HCT116 (cell line): ENCODE results near the gene P2RX5. TPM values are rescaled to one million over a fixed set of nuclear protein-coding genes. Genes with fewer than 3 reads are reported as not detected.
"Not testable (repeated sequence)": the region's sequence is repeated elsewhere in the genome, so short reads cannot be mapped to it uniquely, and the experiment has no call there.

Experiments
- ATAC-seq: fragments of 200-7000 bp; cut with Tn5 transposase; 2 replicates; pipeline ENCODE4 v1.9.1; 2020; ENCODE audit warnings: mild to moderate bottlenecking, moderate library complexity
- BruUV-seq: library from RNA; stranded (reverse); fragments of 400-500 nt; replicated peaks from 2 replicates; lab custom pipeline; 2021; lab: Mats Ljungman, UMichigan
- CTCF ChIA-PET: fragments of 300-600 bp; sonication (Branson Sonifier 250); formaldehyde crosslinking; loops from one replicate; lab custom pipeline; 2021; ENCODE audit warnings: antibody characterized with exemption; lab: Charles Lee
- POLR2A ChIA-PET: fragments of 300-600, 350-600 bp; sonication (Branson Sonifier 250); formaldehyde crosslinking; loops from one replicate; lab custom pipeline; 2021; ENCODE audit warnings: antibody characterized with exemption; lab: Charles Lee
- RAD21 ChIA-PET, 2 experiments: fragments of 300-600 bp; sonication (Branson Sonifier 250); formaldehyde crosslinking; loops; one replicate each; lab custom pipeline; 2023; ENCODE audit warnings: low total read pairs in 2 of 2; ENCODE audit not compliant: uncharacterized antibody in 2 of 2, unreplicated experiment in 2 of 2, low non-redundant PET in 1 of 2; lab: Charles Lee
- DNase-seq: peaks from one replicate; pipeline ENCODE4 v3.0.0-alpha.2; 2010; ENCODE audit warnings: low read depth, low spot score
- H2AFZ ChIP-seq: fragments of 200-600 bp; shearing (Covaris generic), sonication (generic); 2 replicates; pipeline ENCODE4 v1.6.1; 2017; ENCODE audit warnings: low read depth, mixed run types, mixed read lengths, antibody characterized with exemption, low read length; ENCODE audit not compliant: poor library complexity, severe bottlenecking
- H3K27ac ChIP-seq: 2 replicates; pipeline ENCODE4 v1.5.1; 2012; ENCODE audit warnings: low read depth, low read length
- H3K27me3 ChIP-seq: fragments of 200-600 bp; sonication (generic); 2 replicates; pipeline ENCODE4 v1.6.1; 2016; ENCODE audit warnings: mixed run types, low read length, mixed read lengths; ENCODE audit not compliant: insufficient read depth
- H3K36me3 ChIP-seq, 2 experiments: fragments of 200-500 bp in 1 of 2; fragments of 200-600 bp in 1 of 2; sonication (Bioruptor generic) in 1 of 2; sonication (generic) in 1 of 2; 2 replicates each; pipeline versions ENCODE4 v1.5.1 to v1.6.1; 2014 to 2016; ENCODE audit warnings: low read length in 2 of 2, inconsistent platforms in 1 of 2, mixed read lengths in 1 of 2, mixed run types in 1 of 2; ENCODE audit not compliant: insufficient read depth in 2 of 2, control insufficient read depth in 1 of 2
- H3K4me1 ChIP-seq, 2 experiments: fragments of 200-600 bp in 1 of 2; sonication (generic) in 1 of 2; 2 replicates each; pipeline versions ENCODE4 v1.5.1 to v1.6.1; 2012 to 2017; ENCODE audit warnings: low read length in 2 of 2, inconsistent platforms in 1 of 2, mild to moderate bottlenecking in 1 of 2, mixed read lengths in 1 of 2, mixed run types in 1 of 2, moderate library complexity in 1 of 2; ENCODE audit not compliant: insufficient read depth in 2 of 2, control insufficient read depth in 1 of 2
- H3K4me2 ChIP-seq: fragments of 200-600 bp; sonication (generic); 2 replicates; pipeline ENCODE4 v1.6.1; 2017; ENCODE audit warnings: mixed run types, low read length, mixed read lengths
- H3K4me3 ChIP-seq, 2 experiments: fragments of 200-600 bp in 1 of 2; sonication (generic) in 1 of 2; replicated peaks in 1 of 2; 2 replicates each; pipeline ENCODE4 v1.5.1; 2011 to 2016; ENCODE audit warnings: low read length in 2 of 2, control low read depth in 1 of 2, low read depth in 1 of 2, mild to moderate bottlenecking in 1 of 2, mixed read lengths in 1 of 2, mixed run types in 1 of 2
- H3K79me2 ChIP-seq: fragments of 200-600 bp; sonication (generic); 2 replicates; pipeline ENCODE4 v1.6.1; 2017; ENCODE audit warnings: mild to moderate bottlenecking, mixed run types, low read length, moderate library complexity, mixed read lengths; ENCODE audit not compliant: insufficient read depth
- H3K9ac ChIP-seq: fragments of 200-600 bp; sonication (generic); 2 replicates; pipeline ENCODE4 v1.6.1; 2016; ENCODE audit warnings: low read length, mixed read lengths
- H3K9me2 ChIP-seq: fragments of 200-600 bp; sonication (generic), shearing (Covaris generic); 2 replicates; pipeline ENCODE4 v1.6.1; 2017; ENCODE audit warnings: mixed run types, mild to moderate bottlenecking, moderate library complexity; ENCODE audit not compliant: insufficient read depth
- H3K9me3 ChIP-seq, 2 experiments: fragments of 200-500 bp in 1 of 2; fragments of 200-600 bp in 1 of 2; sonication (Bioruptor generic) in 1 of 2; sonication (generic) in 1 of 2; 2 replicates each; pipeline ENCODE4 v1.6.1; 2014 to 2017; ENCODE audit warnings: low read length in 2 of 2, mixed read lengths in 2 of 2, inconsistent platforms in 1 of 2, low read depth in 1 of 2, mild to moderate bottlenecking in 1 of 2, mixed run types in 1 of 2, moderate library complexity in 1 of 2; ENCODE audit not compliant: control insufficient read depth in 1 of 2, insufficient read depth in 1 of 2
- H4K20me1 ChIP-seq: fragments of 200-600 bp; sonication (generic), shearing (Covaris generic); 2 replicates; pipeline ENCODE4 v1.6.1; 2017; ENCODE audit warnings: mixed run types, mild to moderate bottlenecking, moderate library complexity; ENCODE audit not compliant: insufficient read depth
- CBX3 ChIP-seq: IDR thresholded peaks from 2 replicates; pipeline ENCODE4 v1.6.1; 2012; ENCODE audit warnings: low read depth
- CEBPB ChIP-seq: IDR thresholded peaks from 2 replicates; pipeline ENCODE4 v1.6.1; 2012; ENCODE audit warnings: low read depth
- CTCF ChIP-seq, 3 experiments: fragments of 200-600 bp in 1 of 3; sonication (generic) in 1 of 3; IDR thresholded peaks in 2 of 3; conservative IDR thresholded peaks in 1 of 3; 2 replicates each; pipeline ENCODE4 v1.5.1; 2012 to 2017; ENCODE audit warnings: low read depth in 2 of 3, low read length in 2 of 3, antibody characterized with exemption in 1 of 3, borderline replicate concordance in 1 of 3, control low read depth in 1 of 3, mild to moderate bottlenecking in 1 of 3, mixed read lengths in 1 of 3, mixed run types in 1 of 3, moderate library complexity in 1 of 3; ENCODE audit not compliant: insufficient read depth in 1 of 3
- EGR1 ChIP-seq: IDR thresholded peaks from 2 replicates; pipeline ENCODE4 v1.6.1; 2012; ENCODE audit warnings: low read depth
- ELF1 ChIP-seq: IDR thresholded peaks from 2 replicates; pipeline ENCODE4 v1.6.1; 2012; ENCODE audit warnings: low read depth, borderline replicate concordance
- EZH2 ChIP-seq: fragments of 200-600 bp; sonication (generic); IDR thresholded peaks from 2 replicates; pipeline ENCODE4 v1.6.1; 2017; ENCODE audit warnings: antibody characterized with exemption, mixed run types
- EZH2phosphoT487 ChIP-seq: fragments of 200-600 bp; IDR thresholded peaks from 2 replicates; pipeline ENCODE4 v1.6.1; 2018; ENCODE audit warnings: antibody characterized with exemption, borderline replicate concordance
- FOSL1 ChIP-seq: IDR thresholded peaks from 2 replicates; pipeline ENCODE4 v1.6.1; 2012; ENCODE audit warnings: low read depth
- JUND ChIP-seq: IDR thresholded peaks from 2 replicates; pipeline ENCODE4 v1.6.1; 2012
- MAX ChIP-seq: IDR thresholded peaks from 2 replicates; pipeline ENCODE4 v1.6.1; 2012
- POLR2A ChIP-seq: IDR thresholded peaks from 2 replicates; pipeline ENCODE4 v1.7.0; 2011; ENCODE audit warnings: borderline replicate concordance; ENCODE audit not compliant: insufficient read depth, insufficient read length; ENCODE audit errors: extremely low read depth
- POLR2AphosphoS5 ChIP-seq: IDR thresholded peaks from 2 replicates; pipeline ENCODE4 v1.6.1; 2011; ENCODE audit warnings: mild to moderate bottlenecking, low read depth, low read length, moderate library complexity
- SIN3A ChIP-seq: IDR thresholded peaks from 2 replicates; pipeline ENCODE4 v1.6.1; 2012; ENCODE audit warnings: low read depth
- SP1 ChIP-seq: IDR thresholded peaks from 2 replicates; pipeline ENCODE4 v1.6.1; 2012; ENCODE audit warnings: low read depth
- TCF7L2 ChIP-seq: IDR thresholded peaks from 2 replicates; pipeline ENCODE4 v1.7.0; 2011; ENCODE audit warnings: borderline replicate concordance, inconsistent platforms; ENCODE audit not compliant: insufficient read depth, insufficient read length; ENCODE audit errors: extremely low read depth
- YY1 ChIP-seq: IDR thresholded peaks from 2 replicates; pipeline ENCODE4 v1.6.1; 2011; ENCODE audit warnings: low read length, low read depth, moderate library complexity, mild to moderate bottlenecking; ENCODE audit not compliant: insufficient replicate concordance; ENCODE audit errors: extremely low read depth
- ZBTB33 ChIP-seq: IDR thresholded peaks from 2 replicates; pipeline ENCODE4 v1.6.1; 2011; ENCODE audit warnings: mild to moderate bottlenecking, low read length, moderate library complexity; ENCODE audit not compliant: insufficient replicate concordance; ENCODE audit errors: extremely low read depth
- ZNF274 ChIP-seq: fragments of 200-500 bp; sonication (Bioruptor generic); IDR thresholded peaks from 2 replicates; pipeline ENCODE4 v1.6.1; 2014; ENCODE audit warnings: mild to moderate bottlenecking, low read depth, low read length, inconsistent platforms
- intact Hi-C: fragments of 100-400 bp; cut with micrococcal nuclease; formaldehyde crosslinking; loops from 2 replicates; pipeline ENCODE4 v1.10.0; 2022
- total RNA-seq: library from RNA; stranded (reverse); gene quantifications from one replicate; pipeline ENCODE4 v1.2.1, GENCODE V29; 2021; ENCODE audit not compliant: unreplicated experiment

The P2RX5 gene
- total RNA-seq, 1 experiment from 2014 or later: 9.0 TPM

- Histone ChIP-seq H3K4me2 (no peak overlapping the region), H4K20me1 (no peaks in the 10 kb centered on the region; the same call in 1 of the 2 replicates), H3K27ac (no peak overlapping the region), H3K4me3 (no peak overlapping the region), H2AFZ (no peak overlapping the region), H3K27me3 (no peaks in the 10 kb centered on the region), H3K36me3 (no peaks in the 10 kb centered on the region), H3K9me3 (no peaks in the 10 kb centered on the region), H3K9ac (no peak overlapping the region), H3K4me1 (peaks cover 0 to 4% of the 10 kb centered on the region in 2 experiments; a peak in 2 of 4 replicates), H3K79me2 (no peaks in the 10 kb centered on the region), H3K9me2 (no peaks in the 10 kb centered on the region)
- ChIA-PET CTCF (interaction anchor here (1.8 kb wide), 1 partner anchor 29 kb away, joined by 5 read pairs; no protein-coding TSS in a partner anchor), POLR2A (no interaction called here), RAD21 (no interaction called here)
- TF ChIP-seq FOSL1 (no peak), SP1 (no peak), EGR1 (no peak), JUND (no peak), MAX (no peak), ELF1 (no peak), ZNF274 (no peak), CTCF (IDR thresholded peaks at IDR 0.05 in 2 of 3, conservative IDR thresholded peaks at IDR 0.05 in 1 of 3; ENCODE audit: borderline replicate concordance in 1 of 3, insufficient read depth in 1 of 3, low read depth in 2 of 3, low read length in 2 of 3) (no peak), POLR2AphosphoS5 (no peak), ZBTB33 (no peak), YY1 (no peak), EZH2phosphoT487 (no peak), CBX3 (no peak), CEBPB (no peak), TCF7L2 (no peak), POLR2A (no peak), EZH2 (no peak), SIN3A (no peak)
- ATAC-seq: no peak
- BruUV-seq: no TSS peak
- DNase-seq: no peak
- intact Hi-C loops: no loop called here
These were observed 12.4 kb upstream of the P2RX5 start for GRCh38 chr17:3708366-3708765.

- DNase-seq, BruUV-seq, H3K4me2 ChIP-seq, H2AFZ ChIP-seq, H3K9me3 ChIP-seq, H3K27me3 ChIP-seq, POLR2A ChIA-PET, H3K79me2 ChIP-seq, H3K4me3 ChIP-seq, H3K9me2 ChIP-seq, ATAC-seq, H3K9ac ChIP-seq, H3K4me1 ChIP-seq, intact Hi-C loops, H3K36me3 ChIP-seq, H3K27ac ChIP-seq, H4K20me1 ChIP-seq, CTCF ChIA-PET, RAD21 ChIA-PET: not testable (repeated sequence)
These were observed 9.7 kb upstream of the P2RX5 start for GRCh38 chr17:3705718-3705984.
